ENCODE data around the gene F7. TPM values are rescaled to one million over a fixed set of nuclear protein-coding genes. Genes with fewer than 3 reads are reported as not detected.

F7 gene
- total and polyA plus RNA-seq, 2 of the 4 experiments (the other 2 are of a cell fraction), result under 0.01 to 0.07 TPM

DNA sequence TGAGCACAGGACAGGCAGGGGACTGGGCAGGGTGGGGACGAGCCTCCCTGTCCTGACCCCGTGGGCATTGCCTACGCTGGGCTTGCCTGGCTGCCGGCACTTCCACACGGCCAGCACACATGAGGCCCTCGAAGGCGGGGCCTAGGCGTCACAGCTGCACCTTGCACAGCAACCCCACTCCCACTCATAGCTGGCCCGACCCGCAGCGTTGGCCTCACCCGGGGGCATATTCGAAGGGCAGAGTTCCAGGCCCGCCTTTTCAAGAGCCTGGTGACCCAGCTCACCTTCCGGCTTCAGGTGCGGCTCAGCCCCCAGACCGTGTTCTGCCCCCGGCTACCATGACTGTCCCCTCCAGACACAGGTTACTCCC, 36.0 kb downstream of the F7 start:
- intact Hi-C loops (cut with micrococcal nuclease), result no loop called here
- H3K4ac ChIP-seq (ENCODE audit: low read depth, low read length), result no peak overlapping the region
- H3K14ac ChIP-seq (replicated peaks; ENCODE audit: low read depth, low read length), result no peak overlapping the region
- POLR2A ChIA-PET (ENCODE audit: unreplicated experiment), result no interaction called here
- ATAC-seq (ENCODE audit: low read depth), result no peak
- no peak overlapping the region for H2AK5ac ChIP-seq (ENCODE audit: low read depth, low read length)
- WGBS, 2 experiments (ENCODE audit: extremely low coverage in 2 of 2, insufficient read length in 1 of 2), result 91% methylated on average over 17 of the region's 18 CpGs; no CpG with 5 or more reads in 1 of the 2 experiments
- no peak overlapping the region for H2BK15ac ChIP-seq (ENCODE audit: low read depth, low read length)
- no peak overlapping the region for H3K56ac ChIP-seq (ENCODE audit: extremely low read depth, insufficient read depth, low read length)
- dilution Hi-C loops (cut with HindIII; ENCODE audit: low sequenced_read_pairs, unreplicated experiment), result no loop called here
- no peak overlapping the region for H4K8ac ChIP-seq (ENCODE audit: low read depth in 2 of 2, low read length in 2 of 2)
- no peak overlapping the region for H3K18ac ChIP-seq (ENCODE audit: low read depth, low read length)
- no peaks in the 10 kb centered on the region for H3K9me3 ChIP-seq (ENCODE audit: control insufficient read depth, insufficient read depth, low read length)
- no peak overlapping the region for H2AFZ ChIP-seq (replicated peaks; ENCODE audit: low read length, poor library complexity)
- no peak overlapping the region for H3K23ac ChIP-seq (ENCODE audit: low read depth, low read length)
- no peak overlapping the region for H4K5ac ChIP-seq (ENCODE audit: low read depth, low read length)
- H3K9me1 ChIP-seq (ENCODE audit: insufficient read depth, low read length), result no peaks in the 10 kb centered on the region
- no peak for DNase-seq
- BruUV-seq (replicated peaks), result no TSS peak
- CTCF ChIA-PET, result no interaction called here
- no peak overlapping the region for H2BK20ac ChIP-seq (ENCODE audit: low read depth, low read length)
- H2BK120ac ChIP-seq (ENCODE audit: low read depth, low read length), result no peak overlapping the region
- H2BK5ac ChIP-seq (ENCODE audit: low read depth, low read length, poor library complexity, severe bottlenecking), result no peak overlapping the region
- H3K79me1 ChIP-seq (ENCODE audit: low read depth in 1 of 2, low read length in 2 of 2), result no peaks in the 10 kb centered on the region
- H3K36me3 ChIP-seq (ENCODE audit: control insufficient read depth, insufficient read depth, low read length), result 0 out of 2 replicates have a peak, but pooled peaks cover 1% of the 10 kb centered on the region
- in situ Hi-C loops (cut with MboI; ENCODE audit: low sequenced_read_pairs), result no loop called here
- TF ChIP-seq CEBPB (IDR thresholded peaks at IDR 0.05; ENCODE audit: low read depth, low read length), result no peak
- no peaks in the 10 kb centered on the region for H4K20me1 ChIP-seq (ENCODE audit: insufficient read depth, low read length)
- H3K4me3 ChIP-seq (ENCODE audit: insufficient read depth, low read depth, low read length), result no peak overlapping the region
- no peak overlapping the region for H3K27ac ChIP-seq (ENCODE audit: insufficient read depth, low read length)
- H3K4me1 ChIP-seq (ENCODE audit: control insufficient read depth, insufficient read depth, low read length), result no peaks in the 10 kb centered on the region
- H3K4me2 ChIP-seq (ENCODE audit: low read depth, low read length), result no peak overlapping the region
- H2AK9ac ChIP-seq (replicated peaks; ENCODE audit: low read depth, low read length, poor library complexity), result no peak overlapping the region
- H3K27me3 ChIP-seq (ENCODE audit: control insufficient read depth, insufficient read depth, low read length), result peaks cover 4% of the 10 kb centered on the region; the same call in 1 of the 2 replicates
- H4K91ac ChIP-seq (ENCODE audit: insufficient read depth, low read depth, low read length), result no peak overlapping the region
- no peak overlapping the region for H3K9ac ChIP-seq (ENCODE audit: low read depth, low read length)
